NCI-H524 treated with DMSO at 0.1 percent for 48 hours (cell line): Measurements from ENCODE around the gene ADAT3.
"Not testable (repeated sequence)": the region's sequence is repeated elsewhere in the genome, so short reads cannot be mapped to it uniquely, and the experiment has no call there.

Experiments
- DNase-seq: peaks from one replicate; lab custom pipeline; 2025; lab: John Stamatoyannopoulos, UW

Gene ADAT3

DNA sequence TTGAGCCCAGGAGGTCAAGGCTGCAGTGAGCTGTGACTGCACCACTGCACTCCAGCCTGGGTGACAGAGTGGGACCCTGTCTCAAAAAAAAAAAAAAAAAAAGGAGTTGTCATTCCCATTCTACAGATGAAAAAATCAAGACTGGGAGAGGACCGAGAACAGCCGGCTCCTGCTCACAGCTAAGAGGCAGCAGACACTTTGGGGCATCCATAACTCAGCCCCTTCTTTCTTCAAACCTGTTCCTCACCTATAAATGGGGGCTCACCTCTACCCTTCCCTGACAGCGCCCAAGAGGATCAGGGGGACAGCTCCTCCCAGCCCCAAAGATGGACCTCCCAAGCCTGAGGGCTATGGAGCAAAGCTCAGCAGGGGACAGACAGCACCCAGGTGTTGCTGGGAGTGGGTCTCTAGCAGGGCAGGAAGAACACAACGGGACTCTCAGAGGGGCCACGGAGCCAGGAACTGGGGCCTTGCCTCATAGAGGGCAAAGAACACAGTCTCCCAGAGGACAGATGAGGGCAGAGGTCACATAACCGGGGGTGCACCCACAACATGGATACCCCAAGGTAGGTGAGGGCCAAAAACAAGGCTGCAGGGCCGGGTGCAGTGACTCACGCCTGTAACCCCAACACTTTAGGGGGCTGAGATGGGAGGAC, 38.4 kb upstream of the ADAT3 start:
- DNase-seq = no peak

DNA sequence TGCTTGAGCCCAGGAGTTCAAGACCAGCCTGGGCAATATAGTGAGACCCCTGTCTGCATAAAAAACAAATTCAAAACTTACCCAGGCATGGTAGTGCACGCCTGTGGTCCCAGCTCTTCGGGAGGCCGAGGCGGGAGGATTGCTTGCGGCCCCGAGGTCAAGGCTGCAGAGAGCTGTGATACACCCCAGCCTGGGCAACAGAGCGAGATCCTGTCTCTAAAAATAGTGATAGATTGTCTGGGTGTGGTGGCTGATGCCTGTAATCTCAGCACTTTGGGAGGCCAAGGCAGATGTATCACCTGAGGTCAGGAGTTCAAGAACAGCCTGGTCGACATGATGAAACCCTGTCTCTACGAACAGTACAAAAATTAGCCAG, 37.9 kb upstream of the ADAT3 start:
- no peak for DNase-seq

DNA sequence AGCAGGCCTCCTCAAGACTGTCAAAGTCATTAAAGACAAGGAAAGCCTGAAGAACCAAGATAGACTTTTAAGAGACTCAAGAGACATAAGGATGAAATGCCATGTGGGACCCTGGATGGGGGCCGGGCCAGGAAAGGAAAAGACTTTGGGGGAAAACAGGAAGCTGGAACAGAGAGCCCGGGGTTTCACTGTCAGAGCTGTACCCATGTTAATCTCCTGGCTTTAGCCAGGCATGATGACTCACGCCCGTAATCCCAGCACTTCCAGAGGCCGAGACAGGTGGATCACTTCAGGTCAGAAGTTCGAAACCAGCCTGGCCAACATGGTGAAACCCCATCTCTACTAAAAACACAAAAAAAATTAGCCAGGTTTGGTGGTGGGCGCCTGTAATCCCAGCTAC, 36.2 kb upstream of the ADAT3 start:
- DNase-seq = no peak

GRCh38 chr19:1871140-1871597, 34.0 kb upstream of the ADAT3 start:
- DNase-seq = no peak

DNA sequence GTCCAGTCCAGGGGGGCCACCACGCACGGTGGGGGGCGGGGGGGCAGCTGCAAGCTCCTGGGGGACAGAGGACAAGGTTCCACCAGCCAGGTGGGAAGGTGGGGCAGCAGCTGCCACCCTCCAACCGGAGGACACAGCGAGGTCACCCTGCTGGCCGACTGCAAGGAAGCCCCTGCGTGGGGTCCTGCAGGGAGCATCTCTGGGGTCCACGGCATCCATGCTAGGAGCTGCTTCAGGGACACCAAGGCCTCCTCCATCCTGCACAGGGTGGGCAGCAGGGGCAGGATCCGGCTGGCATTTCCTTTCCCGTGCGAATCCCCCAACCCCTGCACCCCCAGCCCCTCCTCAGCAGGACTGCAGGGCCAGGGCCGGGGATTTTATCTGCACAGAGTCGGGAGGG, 33.6 kb upstream of the ADAT3 start:
- DNase-seq = no peak

GRCh38 chr19:1872807-1873523, 32.2 kb upstream of the ADAT3 start:
- DNase-seq = no peak

DNA sequence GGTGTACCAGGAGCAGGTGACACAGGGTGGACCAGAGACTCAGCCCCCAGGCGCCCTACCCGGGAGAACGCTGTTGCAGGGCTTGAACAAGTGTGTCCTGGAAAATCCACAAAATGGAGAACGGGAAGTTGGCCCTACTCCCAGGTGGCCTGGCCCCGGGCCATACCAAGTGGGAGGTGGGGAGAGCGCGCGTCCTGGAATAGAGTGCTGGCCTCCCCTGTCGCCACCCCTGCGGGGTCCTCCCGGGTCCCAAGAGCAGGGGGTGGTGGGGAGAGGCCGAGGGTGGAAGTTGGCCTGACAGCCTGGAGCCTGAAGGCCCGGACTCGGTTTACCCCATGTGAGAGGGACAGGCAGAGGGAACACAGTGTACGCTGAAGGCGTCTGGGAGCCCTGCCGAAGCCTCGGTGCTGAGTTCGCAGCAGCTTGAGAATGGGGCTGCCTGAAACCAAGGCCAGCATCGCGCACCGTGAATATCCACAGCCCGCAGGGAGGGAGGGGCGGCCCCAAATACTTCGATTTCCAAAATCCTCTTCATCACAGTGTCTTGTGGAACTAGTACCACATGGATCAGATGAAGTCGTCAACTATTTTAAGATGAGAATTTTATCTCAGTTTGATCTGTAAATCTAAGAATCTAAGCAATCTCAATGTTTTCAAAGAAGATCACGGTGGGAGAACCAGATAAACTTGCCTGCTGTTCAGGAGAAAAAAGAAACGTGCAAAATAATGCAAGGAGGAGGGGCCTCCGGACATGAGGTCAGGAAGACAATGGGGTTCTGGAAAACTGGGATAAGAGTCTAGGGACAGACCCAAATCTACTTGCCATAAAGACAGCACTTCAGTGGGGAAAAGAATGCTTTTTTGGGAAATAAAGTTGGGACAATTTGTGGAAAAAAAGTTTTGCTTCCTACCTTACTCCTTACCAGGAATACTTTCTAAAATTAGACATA, 31.4 kb upstream of the ADAT3 start:
- DNase-seq = no peak

GRCh38 chr19:1874554-1875185, 30.5 kb upstream of the ADAT3 start:
- DNase-seq = no peak

DNA sequence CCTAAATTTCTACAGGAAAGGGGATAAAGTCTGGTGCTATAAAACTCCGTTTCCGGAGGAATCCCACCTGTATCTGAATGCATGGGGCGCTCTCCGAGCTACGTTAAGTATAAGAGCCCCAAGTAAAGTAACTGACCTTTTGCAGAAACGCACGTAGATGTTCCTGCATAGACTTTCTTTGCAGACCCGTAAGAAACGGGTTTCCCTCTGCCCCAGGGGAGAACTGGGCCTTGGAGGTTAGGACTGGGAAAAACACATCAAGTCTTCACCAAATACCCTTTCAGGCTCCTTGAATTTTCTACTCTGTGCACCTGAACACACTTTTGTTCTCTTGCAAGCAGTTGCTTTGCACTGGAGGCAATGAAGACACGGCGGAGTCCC, 29.9 kb upstream of the ADAT3 start:
- not testable (repeated sequence) for DNase-seq

DNA sequence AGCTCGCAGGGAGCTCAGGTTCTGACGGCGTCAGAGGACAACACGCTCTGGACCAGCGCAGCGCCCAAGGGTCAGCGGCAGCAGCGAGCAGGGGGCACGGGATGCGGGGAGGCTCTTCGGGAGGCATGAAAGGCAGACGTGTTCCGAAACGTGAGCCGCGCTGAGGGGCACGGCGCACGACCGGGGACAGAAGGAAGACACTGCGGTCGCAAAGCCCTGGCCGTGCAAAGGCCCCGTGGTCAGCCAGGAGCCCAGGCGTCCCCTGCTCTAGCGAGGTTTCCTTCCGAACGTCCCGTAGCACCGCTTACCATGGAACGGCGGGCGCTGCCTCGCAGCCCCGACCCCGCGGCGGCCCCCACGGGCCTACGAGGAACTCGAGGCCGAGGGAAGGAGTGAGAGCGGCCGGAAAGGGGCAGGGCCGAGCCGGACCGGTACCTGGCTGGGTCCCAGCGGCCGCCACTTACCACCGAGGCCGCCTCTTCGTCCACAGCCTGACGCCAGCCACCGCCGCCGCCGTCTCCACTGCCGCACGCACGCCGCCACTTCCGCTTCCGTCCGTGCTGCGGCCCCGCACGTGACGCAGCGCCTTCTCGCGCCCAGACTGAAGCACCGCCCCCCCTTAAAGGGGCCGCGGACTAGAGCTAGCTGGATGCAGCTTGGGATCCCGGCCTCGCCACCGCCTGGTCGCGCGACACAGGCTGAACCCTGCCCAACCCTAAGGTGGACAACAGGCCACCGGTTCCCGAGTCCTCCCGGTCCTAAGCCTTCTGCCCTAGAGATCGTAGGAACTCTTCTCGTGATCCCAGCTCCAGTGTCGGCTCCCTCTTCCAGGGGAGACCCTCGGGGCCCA, 29.3 kb upstream of the ADAT3 start:
- peak; percentile 37 for DNase-seq

DNA sequence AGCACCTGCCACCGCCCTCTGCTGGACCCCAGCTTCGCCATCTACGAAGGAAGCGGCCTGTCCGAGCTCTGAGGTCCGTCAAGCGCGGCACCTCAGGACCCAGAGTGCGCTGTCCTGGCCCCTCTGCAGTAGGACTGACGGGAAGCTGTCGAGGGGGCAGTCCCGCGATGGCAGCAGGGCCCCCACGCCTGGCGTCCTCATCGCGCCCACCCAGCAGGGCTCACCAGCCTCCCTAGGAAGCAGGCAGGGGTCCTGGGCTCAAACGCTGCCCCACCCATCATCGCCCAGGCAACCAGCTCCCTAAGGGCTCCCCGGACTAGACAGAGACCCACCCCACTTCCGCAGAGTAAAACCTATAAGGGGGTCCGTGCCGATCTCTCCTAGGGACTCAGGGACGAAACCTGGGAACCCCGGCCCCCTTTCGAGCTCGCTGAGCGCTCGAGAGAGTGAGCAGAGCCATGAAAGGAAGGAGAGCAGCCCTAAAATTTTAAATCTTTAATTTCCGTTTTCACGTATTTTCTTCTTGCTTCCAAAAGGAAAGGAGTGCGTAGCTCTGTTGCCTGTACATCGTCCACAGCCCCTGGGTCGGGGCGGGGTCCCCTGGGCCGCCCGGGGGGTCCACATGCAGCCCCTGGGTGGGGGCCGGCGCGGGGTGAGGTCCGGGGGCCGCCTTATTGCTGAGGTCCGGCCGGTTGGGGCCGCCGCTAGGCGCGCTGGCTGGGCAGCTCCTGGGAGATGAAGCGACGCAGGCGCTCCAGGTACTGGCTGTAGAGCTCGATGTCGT, 28.5 kb upstream of the ADAT3 start:
- DNase-seq = not testable (repeated sequence)

GRCh38 chr19:1877280-1877660, 27.9 kb upstream of the ADAT3 start:
- DNase-seq = not testable (repeated sequence)

DNA sequence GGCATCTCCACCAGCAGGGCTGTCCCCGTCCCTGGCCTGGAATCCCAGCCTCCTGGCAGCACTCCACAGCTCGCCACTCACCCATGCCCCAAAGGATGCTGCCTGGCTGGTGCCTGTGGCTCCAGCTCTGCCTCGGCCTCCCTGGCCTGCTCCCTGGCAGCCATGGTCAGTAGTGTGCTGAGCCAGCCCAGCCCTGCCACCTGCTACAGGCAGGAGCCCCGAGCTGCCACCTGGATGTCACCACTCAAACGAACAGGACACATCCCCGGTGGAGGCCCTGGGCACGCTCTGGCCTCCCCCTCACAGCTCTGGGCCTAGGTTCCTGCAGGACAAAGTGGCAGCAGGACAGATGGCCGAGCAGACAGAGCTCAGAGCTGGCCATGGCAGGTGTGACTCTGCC, 26.6 kb upstream of the ADAT3 start:
- DNase-seq = not testable (repeated sequence)

- not testable (repeated sequence) for DNase-seq
Measured at GRCh38 chr19:1879982-1880381, 25.2 kb upstream of the ADAT3 start.

DNA sequence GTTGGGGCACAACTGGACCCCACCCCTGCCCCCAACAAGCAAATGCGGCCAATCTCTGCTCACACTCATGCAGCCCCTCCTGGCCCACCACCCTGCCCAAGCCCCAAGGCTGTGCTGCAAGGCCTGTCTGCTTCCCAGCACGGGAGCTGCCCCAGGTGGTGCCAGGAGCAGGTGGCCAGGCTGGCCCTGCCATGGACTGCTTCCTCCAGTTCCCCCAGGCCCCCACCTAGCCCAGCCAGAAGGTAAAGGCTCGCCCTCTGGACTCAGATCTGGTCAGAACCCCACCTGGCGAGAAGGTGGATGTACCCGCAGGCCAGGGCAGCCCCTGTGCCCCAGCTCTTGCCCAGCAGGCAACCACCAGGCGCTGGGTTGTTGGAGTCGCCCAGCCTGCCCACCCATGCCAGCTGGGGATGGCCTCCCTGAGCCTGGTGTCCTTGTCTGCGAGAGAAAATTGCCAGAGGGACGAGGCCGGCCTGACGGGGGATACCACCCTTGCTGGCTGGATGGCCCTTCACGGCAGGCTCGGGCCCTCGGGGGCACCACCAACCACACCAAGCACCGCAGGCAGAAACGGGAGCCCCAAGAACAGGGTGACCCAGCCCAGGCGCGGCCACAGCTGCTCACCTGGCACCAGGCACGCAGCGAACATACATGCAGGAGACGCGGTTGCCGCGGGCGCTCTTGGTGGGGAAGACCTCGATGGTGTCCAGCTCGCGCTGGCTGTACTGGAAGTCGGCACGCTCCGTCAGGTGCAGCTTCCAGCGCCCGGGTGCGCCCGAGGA, 24.4 kb upstream of the ADAT3 start:
- DNase-seq = no peak

DNA sequence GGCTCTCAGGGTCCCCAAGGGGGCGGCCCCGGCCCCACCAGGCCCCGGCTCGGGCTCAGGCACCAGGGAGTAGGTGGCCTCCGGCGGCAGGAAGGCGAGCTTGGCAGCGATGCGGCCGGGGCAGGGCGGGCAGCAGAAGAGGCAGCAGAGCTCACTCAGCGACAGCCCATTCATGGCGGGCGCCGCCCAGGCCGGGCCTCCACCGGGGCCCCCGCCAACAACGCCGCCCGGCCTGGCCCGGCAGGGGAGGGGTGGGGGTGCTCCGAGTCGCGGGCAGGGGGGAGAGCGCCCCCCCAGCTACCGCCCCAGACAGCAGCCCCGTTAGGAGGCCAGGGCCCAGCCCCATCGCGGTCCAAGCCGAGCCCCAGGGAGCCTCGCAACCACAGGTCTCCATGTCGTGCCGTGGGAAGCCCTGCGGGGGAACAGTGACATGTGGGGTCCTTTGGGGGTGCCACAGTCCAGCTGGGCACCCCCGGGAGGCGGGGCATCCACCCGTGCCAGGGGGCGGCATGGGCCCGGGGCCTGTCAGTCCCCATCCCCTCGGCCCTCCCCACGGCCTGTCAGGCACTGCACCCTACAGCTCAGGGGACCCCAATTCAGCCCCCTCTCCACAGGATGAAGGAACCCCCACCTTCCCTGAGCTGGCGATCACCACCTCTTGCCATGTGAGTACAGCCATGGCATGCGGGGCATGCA, 23.7 kb upstream of the ADAT3 start:
- DNase-seq = not testable (repeated sequence)

DNA sequence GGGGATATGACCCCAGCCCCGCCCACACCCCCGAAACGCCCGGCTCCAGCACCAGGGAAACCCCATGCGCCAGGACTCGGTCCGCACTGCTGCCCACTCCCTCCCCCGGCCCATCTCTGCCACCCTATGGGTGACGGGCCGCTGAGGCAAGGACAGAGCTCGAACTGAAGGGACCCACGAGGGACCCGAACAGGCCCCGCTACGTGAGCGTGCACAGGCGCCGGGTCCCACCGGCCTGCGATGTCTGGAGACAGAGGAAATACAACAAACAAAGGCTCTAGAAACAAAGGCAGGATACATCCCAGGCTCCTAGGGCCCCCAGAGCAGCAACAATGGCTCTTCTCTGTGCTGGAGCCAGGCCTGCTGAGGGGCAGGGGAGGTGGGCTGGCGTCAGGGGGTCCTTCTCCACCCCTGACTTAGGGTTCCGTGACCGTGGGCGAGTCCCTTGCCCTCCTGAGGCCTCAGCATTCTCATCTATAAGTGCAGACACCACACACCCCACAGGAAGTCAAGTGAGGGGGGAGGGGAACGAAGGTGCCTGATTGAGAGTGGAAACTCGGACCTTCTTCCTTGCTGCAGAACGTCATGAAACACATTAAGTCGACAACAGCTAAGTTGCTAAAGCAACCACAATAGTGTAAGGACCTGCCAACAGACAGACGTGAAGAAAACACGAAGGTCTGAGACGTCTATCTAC, 23.0 kb upstream of the ADAT3 start:
- no peak for DNase-seq
